Naive thymus-derived CD4-positive, alpha-beta T cell (primary cell): Measurements from ENCODE around the gene ADGRG4. TPM values are rescaled to one million over a fixed set of nuclear protein-coding genes. Genes with fewer than 3 reads are reported as not detected.

ENCODE experiments used
- ATAC-seq: fragments of 150-1000 bp; cut with Tn5 transposase; 2 replicates; pipeline ENCODE4 v1.10.0; 2021; ENCODE audit warnings: mild to moderate bottlenecking, moderate library complexity
- CTCF ChIA-PET: fragments of 350-600 bp; sonication (Branson Sonifier 250); formaldehyde crosslinking; loops from one replicate; lab custom pipeline; 2021; ENCODE audit warnings: antibody characterized with exemption; lab: Charles Lee
- POLR2A ChIA-PET: fragments of 350-600 bp; sonication (Branson Sonifier 250); formaldehyde crosslinking; loops from one replicate; lab custom pipeline; 2021; ENCODE audit warnings: antibody characterized with exemption, inconsistent platforms; lab: Charles Lee
- DNase-seq, 9 donors: peaks; one replicate each; pipeline versions ENCODE4 v3.0.0 to v3.0.0-alpha.2; 2020 to 2022; ENCODE audit warnings: mixed read lengths in 1 of 9
- H3K27ac ChIP-seq: one replicate; pipeline ENCODE4 v1.7.0; 2013; ENCODE audit warnings: mild to moderate bottlenecking, low read depth, low read length, moderate library complexity
- H3K27me3 ChIP-seq, 2 donors: one replicate each; pipeline ENCODE4 v1.7.0; 2013; ENCODE audit warnings: low read length in 2 of 2, mild to moderate bottlenecking in 2 of 2, moderate library complexity in 2 of 2; ENCODE audit not compliant: control insufficient read depth in 2 of 2, insufficient read depth in 2 of 2
- H3K36me3 ChIP-seq, 3 experiments: 1 replicate in 2 of 3; 2 replicates in 1 of 3; pipeline ENCODE4 v1.7.0; 2013; ENCODE audit warnings: low read length in 3 of 3, mild to moderate bottlenecking in 3 of 3, moderate library complexity in 1 of 3; ENCODE audit not compliant: insufficient read depth in 3 of 3, control insufficient read depth in 2 of 3
- H3K4me1 ChIP-seq, 2 donors: one replicate each; pipeline ENCODE4 v1.7.0; 2013; ENCODE audit warnings: low read length in 2 of 2, mild to moderate bottlenecking in 2 of 2, moderate library complexity in 1 of 2; ENCODE audit not compliant: control insufficient read depth in 2 of 2, insufficient read depth in 2 of 2
- H3K4me3 ChIP-seq: 2 replicates; pipeline ENCODE4 v1.7.0; 2013; ENCODE audit warnings: mild to moderate bottlenecking, low read length
- H3K9me3 ChIP-seq, 3 experiments: 1 replicate in 2 of 3; 2 replicates in 1 of 3; pipeline ENCODE4 v1.7.0; 2013; ENCODE audit warnings: low read length in 3 of 3; ENCODE audit not compliant: control insufficient read depth in 2 of 3
- H3K27ac Mint-ChIP-seq, 9 donors: one replicate each; pipeline ENCODE4 v1.8.0; 2020 to 2022; ENCODE audit warnings: mixed read lengths in 9 of 9, mild to moderate bottlenecking in 8 of 9, moderate library complexity in 5 of 9, inconsistent platforms in 2 of 9
- H3K27me3 Mint-ChIP-seq, 5 donors: one replicate each; pipeline ENCODE4 v1.8.0; 2021 to 2022; ENCODE audit warnings: mixed read lengths in 5 of 5, mild to moderate bottlenecking in 1 of 5
- H3K36me3 Mint-ChIP-seq, 5 donors: one replicate each; pipeline ENCODE4 v1.8.0; 2020 to 2022; ENCODE audit warnings: mixed read lengths in 5 of 5, mild to moderate bottlenecking in 3 of 5, inconsistent platforms in 1 of 5
- H3K4me1 Mint-ChIP-seq, 7 donors: one replicate each; pipeline ENCODE4 v1.8.0; 2020 to 2022; ENCODE audit warnings: mixed read lengths in 7 of 7, mild to moderate bottlenecking in 3 of 7, inconsistent platforms in 1 of 7
- H3K4me3 Mint-ChIP-seq, 10 donors: one replicate each; pipeline ENCODE4 v1.8.0; 2020 to 2022; ENCODE audit warnings: mild to moderate bottlenecking in 10 of 10, mixed read lengths in 10 of 10, moderate library complexity in 6 of 10, inconsistent platforms in 2 of 10
- H3K9me3 Mint-ChIP-seq, 11 donors: one replicate each; pipeline ENCODE4 v1.8.0; 2020 to 2022; ENCODE audit warnings: mixed read lengths in 11 of 11, mild to moderate bottlenecking in 4 of 11, inconsistent platforms in 1 of 11, moderate library complexity in 1 of 11
- intact Hi-C, 2 donors: fragments of 100-400 bp; cut with micrococcal nuclease; formaldehyde crosslinking; loops; one replicate each; pipeline ENCODE4 v1.15.1; 2023
- polyA plus RNA-seq, 2 donors: library from polyadenylated mRNA; unstranded; fragments of 300-500 nt; fragmentation: Illumina TruSeq; gene quantifications; one replicate each; pipeline ENCODE4 v1.2.3, GENCODE V29; 2021
- total RNA-seq, 6 experiments: library from RNA in 5 of 6; stranded (reverse) in 5 of 6; gene quantifications; 1 replicate in 5 of 6; 2 replicates in 1 of 6; pipeline ENCODE4 v1.2.3 and lab custom pipeline; 2021 to 2026

ADGRG4 gene
- total and polyA plus RNA-seq, 7 experiments from 2014 or later = not detected

- H3K27me3 ChIP-seq = no peaks in the 10 kb centered on the region
- H3K4me1 Mint-ChIP-seq = no peaks in the 10 kb centered on the region
- intact Hi-C loops = no loop called here
Measured at GRCh38 chrX:136353526-136354093, 52.8 kb downstream of the ADGRG4 start.

DNA sequence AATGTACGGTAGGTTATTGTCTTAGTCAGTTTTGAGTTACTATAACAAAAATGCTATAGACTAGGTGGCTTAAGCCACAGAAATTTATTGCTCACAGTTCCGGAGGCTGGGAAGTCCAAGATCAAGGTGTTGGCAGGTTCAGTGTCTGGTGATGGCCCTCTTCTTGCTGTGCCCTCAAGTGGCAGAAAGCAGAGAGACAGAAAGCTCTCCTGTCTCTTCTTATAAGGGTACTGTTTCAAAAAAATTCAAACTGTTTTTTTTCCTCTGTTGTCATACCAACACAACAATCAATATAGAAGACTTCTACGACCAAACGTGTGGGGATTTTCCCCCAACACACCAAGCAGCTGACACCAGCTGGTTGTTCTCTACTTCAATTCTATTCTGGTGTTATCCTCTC is 53.4 kb downstream of the ADGRG4 start:
- Mint-ChIP-seq H3K4me3 (no peak overlapping the region), H3K27me3 (peaks cover 0 to 9% (median 6%) of the 10 kb centered on the region in 5 donors), H3K4me1 (no peaks in the 10 kb centered on the region), H3K9me3 (no peaks in the 10 kb centered on the region), H3K27ac (no peak overlapping the region), H3K36me3 (no peaks in the 10 kb centered on the region)
- Histone ChIP-seq H3K27me3 (no peaks in the 10 kb centered on the region), H3K36me3 (no peaks in the 10 kb centered on the region), H3K27ac (no peak overlapping the region), H3K4me3 (no peak overlapping the region), H3K4me1 (no peaks in the 10 kb centered on the region), H3K9me3 (no peaks in the 10 kb centered on the region)
- CTCF ChIA-PET = no interaction called here
- ATAC-seq (no peak), DNase-seq (no peak)
- intact Hi-C loops = no loop called here
- POLR2A ChIA-PET = interaction anchor here (0.7 kb wide), 1 partner anchor 561 kb away, joined by 3 read pairs; no protein-coding TSS in a partner anchor

More at GRCh38 chrX:136353526-136354093, 52.8 kb downstream of the ADGRG4 start:
- Histone ChIP-seq H3K4me1 (no peaks in the 10 kb centered on the region), H3K9me3 (no peaks in the 10 kb centered on the region), H3K4me3 (no peak overlapping the region), H3K36me3 (no peaks in the 10 kb centered on the region), H3K27ac (no peak overlapping the region)
- Mint-ChIP-seq H3K27ac (no peak overlapping the region), H3K27me3 (peaks cover 0 to 9% (median 6%) of the 10 kb centered on the region in 5 donors), H3K4me3 (no peak overlapping the region), H3K36me3 (no peaks in the 10 kb centered on the region), H3K9me3 (no peaks in the 10 kb centered on the region)
- DNase-seq (no peak), ATAC-seq (no peak)
- POLR2A ChIA-PET = no interaction called here
- CTCF ChIA-PET = no interaction called here

DNA sequence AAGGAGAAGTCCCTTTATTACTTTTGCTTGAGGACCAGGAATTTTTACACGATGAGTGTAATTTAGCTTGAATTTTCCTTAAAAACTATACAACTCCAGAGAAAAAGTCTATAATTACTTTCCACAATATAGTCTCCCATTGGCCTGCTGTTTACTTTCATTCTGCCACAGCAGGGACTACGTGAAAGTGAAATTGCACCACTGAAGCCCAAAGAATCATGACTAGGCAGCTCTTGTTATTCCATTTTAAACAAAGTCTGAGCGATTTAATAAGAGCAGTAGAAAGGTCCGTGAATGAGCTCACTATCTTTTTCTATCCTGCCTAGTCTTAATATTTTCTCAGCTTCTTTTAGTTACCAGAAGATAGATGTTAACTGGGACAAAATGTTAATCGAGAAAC is 68.6 kb downstream of the ADGRG4 start:
- no peaks in the 10 kb centered on the region for H3K36me3 Mint-ChIP-seq
- H3K27ac ChIP-seq = no peak overlapping the region
- no peaks in the 10 kb centered on the region for H3K27me3 ChIP-seq
- ChIA-PET CTCF (no interaction called here), POLR2A (interaction anchor here (0.6 kb wide), 1 partner anchor 98 kb away, joined by 3 read pairs; no protein-coding TSS in a partner anchor)
- ATAC-seq = no peak
- peaks cover 0 to 10% (median 5%) of the 10 kb centered on the region in 5 donors for H3K27me3 Mint-ChIP-seq
- no peak for DNase-seq
- no peak overlapping the region for H3K4me3 Mint-ChIP-seq
- no peaks in the 10 kb centered on the region for H3K4me1 ChIP-seq
- H3K36me3 ChIP-seq = no peaks in the 10 kb centered on the region
- H3K9me3 Mint-ChIP-seq = peaks cover 0 to 3% (median 0%) of the 10 kb centered on the region in 11 donors
- no peaks in the 10 kb centered on the region for H3K9me3 ChIP-seq
- H3K4me3 ChIP-seq = no peak overlapping the region
- no peak overlapping the region for H3K27ac Mint-ChIP-seq
- H3K4me1 Mint-ChIP-seq = no peaks in the 10 kb centered on the region
- intact Hi-C loops = loop anchor here in 1 of 2 donors (10.0 kb wide), 1 partner anchor 55 kb away; no protein-coding TSS in a partner anchor

GRCh38 chrX:136376713-136377112 is 76.0 kb downstream of the ADGRG4 start:
- Mint-ChIP-seq H3K9me3 (peaks cover 0 to 5% (median 0%) of the 10 kb centered on the region in 11 donors), H3K27me3 (peaks cover 0 to 13% (median 6%) of the 10 kb centered on the region in 5 donors), H3K4me3 (no peak overlapping the region), H3K36me3 (no peaks in the 10 kb centered on the region), H3K27ac (no peak overlapping the region), H3K4me1 (peaks cover 0 to 2% (median 0%) of the 10 kb centered on the region in 7 donors)
- H3K36me3 ChIP-seq = no peaks in the 10 kb centered on the region
- no peak overlapping the region for H3K27ac ChIP-seq
- CTCF ChIA-PET = no interaction called here
- ATAC-seq (no peak), DNase-seq (no peak)
- no peaks in the 10 kb centered on the region for H3K9me3 ChIP-seq
- H3K4me3 ChIP-seq = no peak overlapping the region
- no peaks in the 10 kb centered on the region for H3K27me3 ChIP-seq
- no peaks in the 10 kb centered on the region for H3K4me1 ChIP-seq
- intact Hi-C loops = no loop called here
- POLR2A ChIA-PET = no interaction called here

- Mint-ChIP-seq H3K9me3 (peaks cover 0 to 5% (median 0%) of the 10 kb centered on the region in 11 donors), H3K27ac (no peak overlapping the region), H3K36me3 (no peaks in the 10 kb centered on the region), H3K4me1 (peaks cover 0 to 2% (median 0%) of the 10 kb centered on the region in 7 donors), H3K27me3 (peaks cover 0 to 18% (median 11%) of the 10 kb centered on the region in 5 donors), H3K4me3 (no peak overlapping the region)
- no peak overlapping the region for H3K4me3 ChIP-seq
- H3K4me1 ChIP-seq = no peaks in the 10 kb centered on the region
- H3K27ac ChIP-seq = no peak overlapping the region
- no peaks in the 10 kb centered on the region for H3K27me3 ChIP-seq
- ChIA-PET CTCF (no interaction called here), POLR2A (no interaction called here)
- DNase-seq (no peak), ATAC-seq (no peak)
- no peaks in the 10 kb centered on the region for H3K9me3 ChIP-seq
- intact Hi-C loops = no loop called here
- H3K36me3 ChIP-seq = no peaks in the 10 kb centered on the region
Measured at GRCh38 chrX:136380010-136380769, 79.4 kb downstream of the ADGRG4 start.

GRCh38 chrX:136386173-136386572 is 85.4 kb downstream of the ADGRG4 start:
- ATAC-seq = no peak
- Mint-ChIP-seq H3K27me3 (peaks cover 0 to 22% (median 16%) of the 10 kb centered on the region in 5 donors), H3K36me3 (no peaks in the 10 kb centered on the region), H3K4me3 (no peak overlapping the region), H3K27ac (no peak overlapping the region), H3K4me1 (peaks cover 0 to 2% (median 0%) of the 10 kb centered on the region in 7 donors), H3K9me3 (peaks cover 0 to 3% (median 0%) of the 10 kb centered on the region in 11 donors)
- Histone ChIP-seq H3K9me3 (no peaks in the 10 kb centered on the region), H3K4me1 (no peaks in the 10 kb centered on the region), H3K36me3 (no peaks in the 10 kb centered on the region), H3K27me3 (no peaks in the 10 kb centered on the region), H3K4me3 (no peak overlapping the region), H3K27ac (no peak overlapping the region)
- POLR2A ChIA-PET = no interaction called here
- CTCF ChIA-PET = no interaction called here
- DNase-seq = no peak
- intact Hi-C loops = no loop called here
